Osteoblast (primary cell): ENCODE results near the gene CDC42SE2. TPM values are rescaled to one million over a fixed set of nuclear protein-coding genes. Genes with fewer than 3 reads are reported as not detected.

Experiments
- DNase-seq: peaks from one replicate; pipeline ENCODE4 v3.0.0; 2011; ENCODE audit warnings: low spot score, mixed read lengths; ENCODE audit not compliant: insufficient read length; ENCODE audit errors: missing footprints
- H2AFZ ChIP-seq: 2 replicates; pipeline ENCODE4 v1.6.0; 2011; ENCODE audit warnings: mild to moderate bottlenecking, low read length
- H3K27ac ChIP-seq: 2 replicates; pipeline ENCODE4 v1.5.1; 2011; ENCODE audit warnings: mild to moderate bottlenecking, low read depth, low read length, moderate library complexity
- H3K27me3 ChIP-seq: 2 replicates; pipeline ENCODE4 v1.6.0; 2012; ENCODE audit warnings: mild to moderate bottlenecking, control low read depth, inconsistent platforms, low read length, moderate library complexity; ENCODE audit not compliant: insufficient read depth
- H3K36me3 ChIP-seq: 2 replicates; pipeline ENCODE4 v1.5.1; 2011; ENCODE audit warnings: mild to moderate bottlenecking, low read length, control low read depth, moderate library complexity; ENCODE audit not compliant: insufficient read depth
- H3K4me1 ChIP-seq: 2 replicates; pipeline ENCODE4 v1.5.1; 2011; ENCODE audit warnings: mild to moderate bottlenecking, low read length, control low read depth, moderate library complexity; ENCODE audit not compliant: insufficient read depth
- H3K4me2 ChIP-seq: 2 replicates; pipeline ENCODE4 v1.6.0; 2011; ENCODE audit warnings: mild to moderate bottlenecking, low read length; ENCODE audit not compliant: insufficient read depth
- H3K4me3 ChIP-seq: fragments of 200-600 bp; sonication (generic); 3 replicates; pipeline ENCODE4 v1.5.1; 2012; ENCODE audit warnings: mild to moderate bottlenecking, low read length, inconsistent platforms; ENCODE audit not compliant: insufficient read depth
- H3K79me2 ChIP-seq: 2 replicates; pipeline ENCODE4 v1.6.0; 2012; ENCODE audit warnings: mild to moderate bottlenecking, low read length, control low read depth, inconsistent platforms; ENCODE audit not compliant: insufficient read depth
- H3K9me3 ChIP-seq: 2 replicates; pipeline ENCODE4 v1.5.1; 2011; ENCODE audit warnings: low read depth, low read length, control low read depth
- H4K20me1 ChIP-seq: 2 replicates; pipeline ENCODE4 v1.6.0; 2012; ENCODE audit warnings: mild to moderate bottlenecking, low read length, control low read depth; ENCODE audit not compliant: insufficient read depth
- total RNA-seq: library from RNA; depleted of rRNA; stranded (reverse); fragments of >200 nt; gene quantifications from 2 replicates; pipeline ENCODE4 v1.2.3, GENCODE V29; 2012
- TF ChIP-seq, protein P1 (sequence below): IDR thresholded peaks from 2 replicates; pipeline ENCODE4 v1.5.1; 2011; ENCODE audit warnings: mild to moderate bottlenecking, low read depth, low read length, moderate library complexity; ENCODE audit errors: extremely low read depth

Gene CDC42SE2
- total RNA-seq, 1 donor: 22.8 TPM

DNA sequence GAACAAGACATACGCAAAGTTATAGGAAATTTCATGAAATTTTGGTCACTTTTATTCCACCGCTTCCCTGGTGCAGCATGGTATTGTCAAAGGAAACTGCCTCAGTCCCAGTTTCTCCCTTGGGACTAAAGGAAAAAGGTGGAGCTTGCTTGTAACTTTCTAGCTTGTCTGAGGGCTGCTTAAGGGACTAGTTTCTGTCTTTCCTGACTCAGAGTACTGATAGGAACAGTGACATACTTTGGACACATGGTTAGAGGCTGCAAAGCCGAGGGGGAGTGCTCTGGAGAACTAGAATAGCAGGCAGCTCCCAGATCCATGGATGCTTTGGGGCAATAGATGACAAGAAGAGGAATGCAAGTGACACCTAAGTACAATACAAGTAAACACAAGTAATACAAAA lies 136.7 kb downstream of the CDC42SE2 start:
- TF ChIP-seq, protein P1, sequence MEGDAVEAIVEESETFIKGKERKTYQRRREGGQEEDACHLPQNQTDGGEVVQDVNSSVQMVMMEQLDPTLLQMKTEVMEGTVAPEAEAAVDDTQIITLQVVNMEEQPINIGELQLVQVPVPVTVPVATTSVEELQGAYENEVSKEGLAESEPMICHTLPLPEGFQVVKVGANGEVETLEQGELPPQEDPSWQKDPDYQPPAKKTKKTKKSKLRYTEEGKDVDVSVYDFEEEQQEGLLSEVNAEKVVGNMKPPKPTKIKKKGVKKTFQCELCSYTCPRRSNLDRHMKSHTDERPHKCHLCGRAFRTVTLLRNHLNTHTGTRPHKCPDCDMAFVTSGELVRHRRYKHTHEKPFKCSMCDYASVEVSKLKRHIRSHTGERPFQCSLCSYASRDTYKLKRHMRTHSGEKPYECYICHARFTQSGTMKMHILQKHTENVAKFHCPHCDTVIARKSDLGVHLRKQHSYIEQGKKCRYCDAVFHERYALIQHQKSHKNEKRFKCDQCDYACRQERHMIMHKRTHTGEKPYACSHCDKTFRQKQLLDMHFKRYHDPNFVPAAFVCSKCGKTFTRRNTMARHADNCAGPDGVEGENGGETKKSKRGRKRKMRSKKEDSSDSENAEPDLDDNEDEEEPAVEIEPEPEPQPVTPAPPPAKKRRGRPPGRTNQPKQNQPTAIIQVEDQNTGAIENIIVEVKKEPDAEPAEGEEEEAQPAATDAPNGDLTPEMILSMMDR: no peak
- Histone ChIP-seq H3K27ac (no peak overlapping the region), H3K36me3 (peaks cover 5% of the 10 kb centered on the region), H3K4me1 (no peaks in the 10 kb centered on the region), H3K79me2 (no peaks in the 10 kb centered on the region), H3K9me3 (no peaks in the 10 kb centered on the region), H4K20me1 (no peaks in the 10 kb centered on the region), H3K27me3 (no peaks in the 10 kb centered on the region), H3K4me3 (no peak overlapping the region), H2AFZ (no peak overlapping the region), H3K4me2 (no peak overlapping the region)
- no peak for DNase-seq

GRCh38 chr5:131405674-131406073 lies 141.8 kb downstream of the CDC42SE2 start:
- Histone ChIP-seq H2AFZ (no peak overlapping the region), H3K27ac (no peak overlapping the region), H3K4me2 (no peak overlapping the region), H3K4me3 (no peak overlapping the region), H3K9me3 (no peaks in the 10 kb centered on the region), H3K36me3 (peaks cover 12% of the 10 kb centered on the region), H3K27me3 (no peaks in the 10 kb centered on the region), H4K20me1 (no peaks in the 10 kb centered on the region), H3K4me1 (no peaks in the 10 kb centered on the region), H3K79me2 (no peaks in the 10 kb centered on the region)
- TF ChIP-seq, protein P1: no peak
- DNase-seq: no peak

- TF ChIP-seq, protein P1: no peak
Observed at GRCh38 chr5:131406076-131406475, 142.2 kb downstream of the CDC42SE2 start.

GRCh38 chr5:131406975-131407638 lies 143.3 kb downstream of the CDC42SE2 start:
- H3K4me3 ChIP-seq: no peak overlapping the region
- H2AFZ ChIP-seq: no peak overlapping the region
- H3K4me1 ChIP-seq: no peaks in the 10 kb centered on the region
- no peaks in the 10 kb centered on the region for H3K9me3 ChIP-seq
- H3K79me2 ChIP-seq: no peaks in the 10 kb centered on the region
- H3K36me3 ChIP-seq: peaks cover 8% of the 10 kb centered on the region
- no peak overlapping the region for H3K4me2 ChIP-seq
- H4K20me1 ChIP-seq: no peaks in the 10 kb centered on the region
- H3K27me3 ChIP-seq: no peaks in the 10 kb centered on the region
- DNase-seq: no peak
- TF ChIP-seq, protein P1: no peak
- H3K27ac ChIP-seq: no peak overlapping the region

More at GRCh38 chr5:131406076-131406475, 142.2 kb downstream of the CDC42SE2 start:
- no peaks in the 10 kb centered on the region for H3K27me3 ChIP-seq
- no peaks in the 10 kb centered on the region for H3K4me1 ChIP-seq
- no peaks in the 10 kb centered on the region for H3K9me3 ChIP-seq
- no peaks in the 10 kb centered on the region for H4K20me1 ChIP-seq
- DNase-seq: no peak
- no peaks in the 10 kb centered on the region for H3K79me2 ChIP-seq
- H3K4me3 ChIP-seq: no peak overlapping the region
- no peak overlapping the region for H3K4me2 ChIP-seq
- peaks cover 12% of the 10 kb centered on the region for H3K36me3 ChIP-seq
- H2AFZ ChIP-seq: no peak overlapping the region
- H3K27ac ChIP-seq: no peak overlapping the region
